Measurements from ENCODE around the gene CABCOCO1. TPM values are rescaled to one million over a fixed set of nuclear protein-coding genes. Genes with fewer than 3 reads are reported as not detected.

CABCOCO1 gene
- total RNA-seq, 1 donor from 2014 or later = 3.5 TPM

GRCh38 chr10:61797304-61798153 is 134.8 kb downstream of the CABCOCO1 start:
- intact Hi-C loops (cut with DNase I) = no loop called here
- Histone ChIP-seq H3K9me3 (no peaks in the 10 kb centered on the region), H3K27me3 (ENCODE audit: low read depth) (no peaks in the 10 kb centered on the region), H3K36me3 (no peaks in the 10 kb centered on the region), H3K4me3 (no peak overlapping the region), H3K4me1 (peaks cover 6% of the 10 kb centered on the region), H3K27ac (no peak overlapping the region)
- DNase-seq (no peak), ATAC-seq (no peak)
- no peak for TF ChIP-seq CTCF (IDR thresholded peaks at IDR 0.05)

DNA sequence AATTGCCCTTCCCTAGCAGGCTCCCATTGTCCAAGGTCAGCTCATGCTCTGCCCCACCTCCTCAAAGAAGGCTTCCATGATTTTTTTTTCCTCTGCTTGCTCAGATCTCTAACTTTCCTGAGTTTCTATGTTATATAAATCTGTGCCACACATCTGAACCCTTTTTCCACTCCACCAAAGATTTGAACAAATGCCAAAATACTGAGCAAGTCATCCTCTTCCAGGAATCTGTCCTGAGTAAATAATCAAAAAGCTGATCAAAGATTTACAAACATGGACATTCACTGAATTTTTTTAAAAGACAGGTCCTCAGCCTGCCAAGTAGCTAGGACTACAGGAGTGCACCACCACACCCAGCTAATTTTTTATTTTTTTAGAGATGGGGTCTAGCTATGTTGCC is 136.0 kb downstream of the CABCOCO1 start:
- no peak for TF ChIP-seq CTCF (IDR thresholded peaks at IDR 0.05)
- H3K27ac ChIP-seq = no peak overlapping the region
- no peaks in the 10 kb centered on the region for H3K27me3 ChIP-seq (ENCODE audit: low read depth)
- intact Hi-C loops (cut with DNase I) = no loop called here
- H3K9me3 ChIP-seq = no peaks in the 10 kb centered on the region
- no peak for DNase-seq
- no peak overlapping the region for H3K4me3 ChIP-seq
- H3K36me3 ChIP-seq = no peaks in the 10 kb centered on the region
- peaks cover 6% of the 10 kb centered on the region for H3K4me1 ChIP-seq
- no peak for ATAC-seq

- TF ChIP-seq CTCF (IDR thresholded peaks at IDR 0.05) = no peak
- intact Hi-C loops (cut with DNase I) = no loop called here
- H3K27ac ChIP-seq = no peak overlapping the region
- H3K9me3 ChIP-seq = no peaks in the 10 kb centered on the region
- no peaks in the 10 kb centered on the region for H3K4me1 ChIP-seq
- no peaks in the 10 kb centered on the region for H3K36me3 ChIP-seq
- no peak overlapping the region for H3K4me3 ChIP-seq
- no peak for ATAC-seq
- DNase-seq = no peak
- H3K27me3 ChIP-seq (ENCODE audit: low read depth) = no peaks in the 10 kb centered on the region
Observed at GRCh38 chr10:61801484-61801883, 138.8 kb downstream of the CABCOCO1 start.

- Histone ChIP-seq H3K36me3 (no peaks in the 10 kb centered on the region), H3K4me3 (no peak overlapping the region), H3K27ac (no peak overlapping the region), H3K9me3 (no peaks in the 10 kb centered on the region), H3K4me1 (no peaks in the 10 kb centered on the region), H3K27me3 (ENCODE audit: low read depth) (no peaks in the 10 kb centered on the region)
- ATAC-seq (no peak), DNase-seq (no peak)
- intact Hi-C loops (cut with DNase I) = no loop called here
- TF ChIP-seq CTCF (IDR thresholded peaks at IDR 0.05) = no peak
Observed at GRCh38 chr10:61803269-61803668, 140.5 kb downstream of the CABCOCO1 start.

DNA sequence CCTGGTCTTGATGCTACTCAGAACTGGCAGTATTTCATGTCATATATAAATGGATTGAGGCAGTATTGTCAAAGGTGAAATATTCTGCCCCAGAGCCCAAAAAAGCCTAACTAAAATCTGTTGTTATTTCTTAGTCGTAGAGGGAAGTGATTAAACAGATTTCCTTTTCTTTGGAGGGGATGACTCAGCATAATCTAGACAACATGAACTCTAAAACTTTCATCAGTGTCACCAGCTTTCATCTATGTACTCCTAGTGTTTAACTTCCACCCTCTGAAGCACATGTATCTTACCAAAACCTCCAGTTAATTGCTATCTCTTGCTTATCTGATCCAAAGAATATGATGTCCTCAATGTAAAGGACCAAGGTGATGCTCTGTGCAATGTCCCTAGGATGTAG is 141.7 kb downstream of the CABCOCO1 start:
- intact Hi-C loops (cut with DNase I) = no loop called here
- TF ChIP-seq CTCF (IDR thresholded peaks at IDR 0.05) = no peak
- Histone ChIP-seq H3K36me3 (no peaks in the 10 kb centered on the region), H3K27me3 (ENCODE audit: low read depth) (no peaks in the 10 kb centered on the region), H3K9me3 (no peaks in the 10 kb centered on the region), H3K4me3 (no peak overlapping the region), H3K4me1 (no peaks in the 10 kb centered on the region), H3K27ac (no peak overlapping the region)
- no peak for DNase-seq
- no peak for ATAC-seq
